Adipocyte (in vitro differentiated cells): ENCODE measurements around the gene DGUOK.

ENCODE experiments used
- DNase-seq: peaks from one replicate; pipeline ENCODE4 v3.0.0-alpha.2; 2015; ENCODE audit warnings: low read depth
- H3K27me3 ChIP-seq: replicated peaks from 2 replicates; pipeline ENCODE4 v1.7.0; 2013; ENCODE audit warnings: mild to moderate bottlenecking, low read length, moderate library complexity; ENCODE audit not compliant: control insufficient read depth, insufficient read depth
- H3K36me3 ChIP-seq: 2 replicates; pipeline ENCODE4 v1.7.0; 2013; ENCODE audit warnings: low read length, mild to moderate bottlenecking, moderate library complexity; ENCODE audit not compliant: control insufficient read depth, insufficient read depth, severe bottlenecking
- H3K4me1 ChIP-seq: 2 replicates; pipeline ENCODE4 v1.7.0; 2013; ENCODE audit warnings: mild to moderate bottlenecking, low read length, moderate library complexity; ENCODE audit not compliant: control insufficient read depth, insufficient read depth
- H3K4me3 ChIP-seq: 2 replicates; pipeline ENCODE4 v1.7.0; 2013; ENCODE audit warnings: mild to moderate bottlenecking, low read length, moderate library complexity
- H3K9ac ChIP-seq: 2 replicates; pipeline ENCODE4 v1.7.0; 2013; ENCODE audit warnings: mild to moderate bottlenecking, low read length, moderate library complexity
- H3K9me3 ChIP-seq: 2 replicates; pipeline ENCODE4 v1.7.0; 2013; ENCODE audit warnings: mild to moderate bottlenecking, low read length, moderate library complexity; ENCODE audit not compliant: control insufficient read depth

Gene DGUOK

GRCh38 chr2:73925853-73926492 lies 707 bp upstream of the DGUOK start:
- Histone ChIP-seq H3K4me3 (peak overlapping the region; percentile 82), H3K36me3 (no peaks in the 10 kb centered on the region), H3K4me1 (peaks cover 24% of the 10 kb centered on the region), H3K9me3 (peaks cover 3% of the 10 kb centered on the region), H3K27me3 (peaks cover 15% of the 10 kb centered on the region), H3K9ac (peak overlapping the region; percentile 88)
- DNase-seq = no peak

- peaks cover 33% of the 10 kb centered on the region for H3K4me1 ChIP-seq
- H3K27me3 ChIP-seq = peaks cover 4% of the 10 kb centered on the region
- peaks cover 3% of the 10 kb centered on the region for H3K9me3 ChIP-seq
- H3K36me3 ChIP-seq = peaks cover 2% of the 10 kb centered on the region
- no peak for DNase-seq
- H3K4me3 ChIP-seq = peak overlapping the region; percentile 82
- peak overlapping the region; percentile 88 for H3K9ac ChIP-seq
These were observed 664 bp downstream of the DGUOK start for GRCh38 chr2:73927344-73927743.

- Histone ChIP-seq H3K4me1 (peaks cover 38% of the 10 kb centered on the region), H3K4me3 (no peak overlapping the region), H3K36me3 (peaks cover 7% of the 10 kb centered on the region), H3K27me3 (no peaks in the 10 kb centered on the region), H3K9ac (no peak overlapping the region), H3K9me3 (peaks cover 1% of the 10 kb centered on the region)
- DNase-seq = no peak
These were observed 2.3 kb downstream of the DGUOK start for GRCh38 chr2:73928963-73929347.

- Histone ChIP-seq H3K9me3 (no peaks in the 10 kb centered on the region), H3K4me3 (no peak overlapping the region), H3K36me3 (peaks cover 7% of the 10 kb centered on the region), H3K27me3 (no peaks in the 10 kb centered on the region), H3K9ac (no peak overlapping the region), H3K4me1 (peaks cover 44% of the 10 kb centered on the region)
- DNase-seq = peak; percentile 30
These were observed 3.7 kb downstream of the DGUOK start for GRCh38 chr2:73930386-73930785.

GRCh38 chr2:73931531-73932500 lies 5.1 kb downstream of the DGUOK start:
- peaks cover 7% of the 10 kb centered on the region for H3K36me3 ChIP-seq

GRCh38 chr2:73933194-73933593 lies 6.5 kb downstream of the DGUOK start:
- no peaks in the 10 kb centered on the region for H3K9me3 ChIP-seq
- peaks cover 47% of the 10 kb centered on the region for H3K4me1 ChIP-seq
- H3K9ac ChIP-seq = no peak overlapping the region
- no peak overlapping the region for H3K4me3 ChIP-seq
- DNase-seq = no peak
- H3K36me3 ChIP-seq = peaks cover 7% of the 10 kb centered on the region
- H3K27me3 ChIP-seq = no peaks in the 10 kb centered on the region

More at GRCh38 chr2:73931531-73932500, 5.1 kb downstream of the DGUOK start:
- H3K9ac ChIP-seq = no peak overlapping the region
- H3K4me3 ChIP-seq = no peak overlapping the region
- H3K27me3 ChIP-seq = no peaks in the 10 kb centered on the region
- H3K4me1 ChIP-seq = peaks cover 55% of the 10 kb centered on the region
- DNase-seq = no peak
- H3K9me3 ChIP-seq = no peaks in the 10 kb centered on the region

- peaks cover 50% of the 10 kb centered on the region for H3K4me1 ChIP-seq
These were observed 9.0 kb downstream of the DGUOK start for GRCh38 chr2:73935641-73936040.

GRCh38 chr2:73937103-73937885 lies 10.6 kb downstream of the DGUOK start:
- Histone ChIP-seq H3K9ac (no peak overlapping the region), H3K9me3 (no peaks in the 10 kb centered on the region), H3K4me1 (peaks cover 44% of the 10 kb centered on the region), H3K27me3 (no peaks in the 10 kb centered on the region), H3K4me3 (no peak overlapping the region), H3K36me3 (peaks cover 10% of the 10 kb centered on the region)
- no peak for DNase-seq

More at GRCh38 chr2:73935641-73936040, 9.0 kb downstream of the DGUOK start:
- peaks cover 7% of the 10 kb centered on the region for H3K36me3 ChIP-seq
- H3K9ac ChIP-seq = no peak overlapping the region
- H3K27me3 ChIP-seq = no peaks in the 10 kb centered on the region
- DNase-seq = no peak
- H3K4me3 ChIP-seq = no peak overlapping the region
- H3K9me3 ChIP-seq = no peaks in the 10 kb centered on the region

- Histone ChIP-seq H3K4me3 (no peak overlapping the region), H3K9ac (no peak overlapping the region), H3K27me3 (no peaks in the 10 kb centered on the region), H3K36me3 (peaks cover 4% of the 10 kb centered on the region), H3K4me1 (peaks cover 39% of the 10 kb centered on the region), H3K9me3 (no peaks in the 10 kb centered on the region)
- no peak for DNase-seq
These were observed 11.2 kb downstream of the DGUOK start for GRCh38 chr2:73937899-73938298.

- peak; percentile 39 for DNase-seq
- no peak overlapping the region for H3K4me3 ChIP-seq
- peaks cover 10% of the 10 kb centered on the region for H3K36me3 ChIP-seq
- no peaks in the 10 kb centered on the region for H3K9me3 ChIP-seq
- H3K4me1 ChIP-seq = peaks cover 39% of the 10 kb centered on the region
- no peak overlapping the region for H3K9ac ChIP-seq
- no peaks in the 10 kb centered on the region for H3K27me3 ChIP-seq
These were observed 12.2 kb downstream of the DGUOK start for GRCh38 chr2:73938718-73939352.
